Neuronal stem cell (in vitro differentiated cells): Measurements from ENCODE around the gene RAB1A. TPM values are rescaled to one million over a fixed set of nuclear protein-coding genes. Genes with fewer than 3 reads are reported as not detected.

Source experiments
- DNase-seq: peaks from one replicate; pipeline ENCODE4 v3.0.0-alpha.2; 2013; ENCODE audit warnings: low spot score
- H2AFZ ChIP-seq: one replicate; pipeline ENCODE4 v1.6.1; 2013; ENCODE audit warnings: mild to moderate bottlenecking, low read length, inconsistent platforms
- H2AK5ac ChIP-seq: 2 replicates; pipeline ENCODE4 v1.6.1; 2013; ENCODE audit warnings: low read depth, mild to moderate bottlenecking, inconsistent platforms, low read length, moderate library complexity, mixed read lengths
- H2BK120ac ChIP-seq: 2 replicates; pipeline ENCODE4 v1.6.1; 2013; ENCODE audit warnings: low read depth, mild to moderate bottlenecking, inconsistent platforms, low read length, moderate library complexity, mixed read lengths
- H2BK12ac ChIP-seq: one replicate; pipeline ENCODE4 v1.6.1; 2013; ENCODE audit warnings: low read length, inconsistent platforms
- H2BK15ac ChIP-seq: 2 replicates; pipeline ENCODE4 v1.6.1; 2013; ENCODE audit warnings: mild to moderate bottlenecking, low read length, inconsistent platforms, mixed read lengths
- H2BK5ac ChIP-seq: one replicate; pipeline ENCODE4 v1.6.1; 2013; ENCODE audit warnings: inconsistent platforms, mild to moderate bottlenecking, low read length, moderate library complexity
- H3K14ac ChIP-seq: one replicate; pipeline ENCODE4 v1.6.1; 2013; ENCODE audit warnings: low read length, inconsistent platforms
- H3K18ac ChIP-seq: 2 replicates; pipeline ENCODE4 v1.6.1; 2013; ENCODE audit warnings: low read length, inconsistent platforms
- H3K23ac ChIP-seq: 2 replicates; pipeline ENCODE4 v1.6.1; 2013; ENCODE audit warnings: low read depth, mild to moderate bottlenecking, mixed read lengths, low read length, inconsistent platforms; ENCODE audit not compliant: poor library complexity
- H3K27ac ChIP-seq: replicated peaks from 3 replicates; pipeline ENCODE4 v1.5.1; 2013; ENCODE audit warnings: low read length, inconsistent platforms
- H3K27me3 ChIP-seq, 3 experiments: 2 replicates each; pipeline ENCODE4 v1.6.1; 2013; ENCODE audit warnings: low read length in 3 of 3, mild to moderate bottlenecking in 2 of 3, inconsistent platforms in 1 of 3, low read depth in 1 of 3, mixed read lengths in 1 of 3, moderate library complexity in 1 of 3; ENCODE audit not compliant: control insufficient read depth in 3 of 3, insufficient read depth in 3 of 3
- H3K36me3 ChIP-seq, 2 donors: replicated peaks in 1 of 2; 2 replicates each; pipeline ENCODE4 v1.6.1; 2013; ENCODE audit warnings: low read length in 2 of 2; ENCODE audit not compliant: control insufficient read depth in 2 of 2, insufficient read depth in 2 of 2
- H3K4ac ChIP-seq: 2 replicates; pipeline ENCODE4 v1.6.1; 2013; ENCODE audit warnings: inconsistent platforms, mild to moderate bottlenecking, low read length, moderate library complexity
- H3K4me1 ChIP-seq, 2 donors: 1 replicate in 1 of 2; 2 replicates in 1 of 2; pipeline ENCODE4 v1.6.1; 2013; ENCODE audit warnings: low read length in 2 of 2, low read depth in 1 of 2; ENCODE audit not compliant: control insufficient read depth in 2 of 2, insufficient read depth in 1 of 2
- H3K4me2 ChIP-seq: one replicate; pipeline ENCODE4 v1.6.1; 2013; ENCODE audit warnings: mild to moderate bottlenecking, low read length, inconsistent platforms; ENCODE audit not compliant: insufficient read depth, poor library complexity, severe bottlenecking
- H3K4me3 ChIP-seq, 2 donors: 2 replicates each; pipeline ENCODE4 v1.5.1; 2013; ENCODE audit warnings: low read length in 2 of 2, mild to moderate bottlenecking in 2 of 2, inconsistent platforms in 1 of 2, moderate library complexity in 1 of 2
- H3K79me1 ChIP-seq: one replicate; pipeline ENCODE4 v1.6.1; 2013; ENCODE audit warnings: low read depth, mild to moderate bottlenecking, inconsistent platforms, low read length, moderate library complexity
- H3K9ac ChIP-seq: one replicate; pipeline ENCODE4 v1.6.1; 2013; ENCODE audit warnings: mild to moderate bottlenecking, low read depth, low read length, inconsistent platforms; ENCODE audit not compliant: poor library complexity
- H3K9me3 ChIP-seq, 2 donors: replicated peaks in 1 of 2; 2 replicates each; pipeline versions ENCODE3 to v1.6.1; 2013; ENCODE audit warnings: low read length in 2 of 2, mild to moderate bottlenecking in 2 of 2, inconsistent platforms in 1 of 2, low read depth in 1 of 2, mixed read lengths in 1 of 2, moderate library complexity in 1 of 2; ENCODE audit not compliant: control insufficient read depth in 2 of 2, insufficient read depth in 1 of 2
- H4K8ac ChIP-seq: one replicate; pipeline ENCODE4 v1.6.1; 2013; ENCODE audit warnings: low read depth, mild to moderate bottlenecking, inconsistent platforms, low read length, moderate library complexity
- H4K91ac ChIP-seq: one replicate; pipeline ENCODE4 v1.6.1; 2013; ENCODE audit warnings: low read length, low read depth, mild to moderate bottlenecking, inconsistent platforms; ENCODE audit not compliant: poor library complexity
- WGBS, 2 donors: extraction: QIAGEN DNeasy Blood & Tissue Kit; methylation state at CpG; one replicate each; pipeline ENCODE4 v1.1.7; 2013; ENCODE audit warnings: missing lambda C conversion rate in 2 of 2, mixed read lengths in 1 of 2; ENCODE audit not compliant: insufficient read length in 2 of 2, insufficient replicate concordance in 1 of 2; ENCODE audit errors: extremely low coverage in 2 of 2; 5-methylcytosine and 5-hydroxymethylcytosine counted together
- polyA plus RNA-seq, 2 experiments: library from polyadenylated mRNA; stranded (reverse); fragments of 200-250 nt; gene quantifications; one replicate each; pipeline ENCODE4 v1.2.3, GENCODE V29; 2013

RAB1A gene
- polyA plus RNA-seq (2013, experiment 1 of 2) = 146 TPM
- polyA plus RNA-seq (2013, experiment 2 of 2) = 149 TPM

DNA sequence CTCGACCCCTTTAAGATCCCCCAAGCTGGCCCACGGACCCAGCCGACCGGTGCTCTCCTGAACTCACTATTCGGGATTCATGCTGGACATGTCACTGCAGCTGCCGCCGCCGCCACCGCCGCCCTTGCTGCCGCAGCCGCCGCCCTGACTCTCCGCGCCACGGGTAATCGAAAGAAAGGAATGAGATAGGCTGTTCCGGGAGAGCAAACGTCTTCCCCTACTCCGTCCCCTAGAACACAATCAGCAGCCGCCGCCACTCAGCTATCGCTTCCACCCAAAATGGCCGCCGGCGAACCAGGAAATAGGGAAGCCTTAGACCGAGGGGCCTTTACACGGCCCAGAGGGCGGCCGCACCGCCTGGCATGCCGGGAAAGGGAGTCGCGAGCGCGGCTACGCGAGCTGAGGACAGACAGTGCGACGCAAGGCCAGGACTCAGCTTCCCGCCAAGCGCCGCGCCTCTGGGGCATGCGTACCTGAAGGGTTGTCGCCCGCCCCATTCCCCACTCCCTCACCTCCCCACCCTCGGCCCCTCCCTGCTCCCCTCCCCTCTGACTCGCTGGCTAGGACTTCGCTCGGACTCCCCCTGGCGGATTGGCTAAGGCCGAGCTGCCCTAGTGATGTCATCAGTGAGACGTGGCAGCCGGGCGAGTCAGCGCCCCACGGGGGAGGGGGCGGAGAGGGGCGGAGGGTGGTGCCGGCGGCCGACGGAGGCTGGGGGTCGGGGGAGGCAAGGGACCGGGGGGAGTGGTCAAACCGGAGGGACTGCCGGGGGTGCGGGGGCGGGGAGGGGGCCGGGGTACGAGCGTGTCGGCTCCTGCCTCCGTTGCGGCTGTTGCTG is at the start of gene RAB1A:
RAB1A (minus strand) TSS at position 281 of the 838 bp plus-strand sequence; CDS start at position 90, 191 bp downstream.
- Histone ChIP-seq H3K9me3 (no peaks in the 10 kb centered on the region), H2BK12ac (no peak within 1 kb of the TSS), H3K79me1 (peaks cover 3% of the 10 kb centered on the region), H3K23ac (peak within 1 kb of the TSS; percentile 98), H2BK5ac (peak within 1 kb of the TSS; percentile 93), H3K27me3 (no peaks in the 10 kb centered on the region), H3K4ac (no peak within 1 kb of the TSS), H2BK120ac (no peak within 1 kb of the TSS), H2AFZ (peak within 1 kb of the TSS; percentile 95), H4K8ac (peak within 1 kb of the TSS; percentile 50), H3K36me3 (no peaks in the 10 kb centered on the region), H3K4me1 (peaks cover 4 to 6% of the 10 kb centered on the region in 2 donors), H2BK15ac (no peak within 1 kb of the TSS), H3K18ac (peak within 1 kb of the TSS; percentile 98), H3K9ac (peak within 1 kb of the TSS; percentile 99), H4K91ac (no peak within 1 kb of the TSS), H3K14ac (peak within 1 kb of the TSS; percentile 100), H3K27ac (peak within 1 kb of the TSS; percentile 92), H3K4me3 (peak within 1 kb of the TSS; percentile 62 to 97), H3K4me2 (peak within 1 kb of the TSS; percentile 50), H2AK5ac (peak within 1 kb of the TSS; percentile 57)
- no CpG with 5 or more reads among the region's 76 CpGs for WGBS, 2 donors
- DNase-seq = peak; percentile 99

DNA sequence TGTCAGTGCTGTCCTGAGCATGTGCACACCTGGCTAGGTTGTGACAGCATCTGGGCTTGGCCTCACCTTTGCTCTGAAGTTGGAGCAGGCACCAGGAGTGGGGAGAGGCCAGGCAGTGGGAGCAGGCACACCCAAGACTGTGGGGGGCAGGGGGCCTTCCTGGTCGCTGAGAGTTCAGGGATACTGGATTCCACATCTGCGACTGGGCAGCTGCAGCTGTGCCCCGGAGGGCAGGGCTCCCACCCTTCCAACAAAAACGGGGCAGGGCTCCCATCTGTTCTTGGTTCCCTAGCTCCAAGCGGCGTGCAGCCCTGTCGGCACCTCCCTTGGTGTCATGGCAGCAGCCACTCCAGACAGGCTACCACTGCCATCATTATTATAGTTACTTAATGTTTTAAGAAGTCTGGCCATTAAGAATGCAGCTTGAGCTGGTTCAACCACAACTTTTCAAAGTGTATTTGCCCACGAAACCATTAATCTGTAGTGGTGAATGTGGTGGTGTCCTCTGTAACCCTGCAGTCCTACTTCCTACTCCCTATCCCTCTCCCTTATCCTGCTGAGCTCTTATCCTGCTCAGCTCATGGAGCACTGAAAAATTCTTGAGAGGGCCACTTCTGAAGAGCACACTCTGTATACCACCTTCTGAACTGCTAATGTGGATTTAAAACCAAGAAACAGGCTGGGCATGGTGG is 48.0 kb upstream of the RAB1A start:
- Histone ChIP-seq H3K23ac (peak overlapping the region; percentile 80), H3K14ac (peak overlapping the region; percentile 94), H3K18ac (no peak overlapping the region), H3K27me3 (no peaks in the 10 kb centered on the region), H3K9ac (peak overlapping the region; percentile 4), H2AFZ (no peak overlapping the region), H4K8ac (no peak overlapping the region), H2BK120ac (no peak overlapping the region), H3K9me3 (no peaks in the 10 kb centered on the region), H3K4ac (no peak overlapping the region), H3K79me1 (peaks cover 3% of the 10 kb centered on the region), H3K4me3 (no peak overlapping the region), H2AK5ac (peak overlapping the region; percentile 68), H4K91ac (peak overlapping the region; percentile 72), H2BK5ac (no peak overlapping the region), H3K36me3 (no peaks in the 10 kb centered on the region), H2BK12ac (no peak overlapping the region), H3K4me1 (no peaks in the 10 kb centered on the region), H2BK15ac (no peak overlapping the region), H3K27ac (no peak overlapping the region), H3K4me2 (no peak overlapping the region)
- WGBS, 2 donors = no CpG with 5 or more reads among the region's 8 CpGs
- no peak for DNase-seq

GRCh38 chr2:65175894-65176530 is 46.1 kb upstream of the RAB1A start:
- Histone ChIP-seq H3K36me3 (no peaks in the 10 kb centered on the region), H3K18ac (peak overlapping the region; percentile 76), H3K27ac (no peak overlapping the region), H2AFZ (no peak overlapping the region), H3K27me3 (no peaks in the 10 kb centered on the region), H3K4me1 (no peaks in the 10 kb centered on the region), H3K4ac (no peak overlapping the region), H2BK15ac (no peak overlapping the region), H3K9me3 (no peaks in the 10 kb centered on the region), H3K14ac (peak overlapping the region; percentile 56), H3K23ac (peak overlapping the region; percentile 31), H3K9ac (peak overlapping the region; percentile 44), H4K8ac (peak overlapping the region; percentile 17), H3K4me3 (peak overlapping the region in 1 of 2 donors; percentile 30), H2AK5ac (peak overlapping the region; percentile 63), H3K4me2 (no peak overlapping the region), H2BK120ac (peak overlapping the region; percentile 47), H2BK5ac (peak overlapping the region; percentile 39), H2BK12ac (peak overlapping the region; percentile 97), H4K91ac (no peak overlapping the region), H3K79me1 (peaks cover 3% of the 10 kb centered on the region)
- no peak for DNase-seq
- no CpG with 5 or more reads among the region's 23 CpGs for WGBS, 2 donors
